Measurements from ENCODE around the gene RALB. TPM values are rescaled to one million over a fixed set of nuclear protein-coding genes. Genes with fewer than 3 reads are reported as not detected.

Gene RALB
- total RNA-seq, 1 donor from 2014 or later: 25.9 TPM

DNA sequence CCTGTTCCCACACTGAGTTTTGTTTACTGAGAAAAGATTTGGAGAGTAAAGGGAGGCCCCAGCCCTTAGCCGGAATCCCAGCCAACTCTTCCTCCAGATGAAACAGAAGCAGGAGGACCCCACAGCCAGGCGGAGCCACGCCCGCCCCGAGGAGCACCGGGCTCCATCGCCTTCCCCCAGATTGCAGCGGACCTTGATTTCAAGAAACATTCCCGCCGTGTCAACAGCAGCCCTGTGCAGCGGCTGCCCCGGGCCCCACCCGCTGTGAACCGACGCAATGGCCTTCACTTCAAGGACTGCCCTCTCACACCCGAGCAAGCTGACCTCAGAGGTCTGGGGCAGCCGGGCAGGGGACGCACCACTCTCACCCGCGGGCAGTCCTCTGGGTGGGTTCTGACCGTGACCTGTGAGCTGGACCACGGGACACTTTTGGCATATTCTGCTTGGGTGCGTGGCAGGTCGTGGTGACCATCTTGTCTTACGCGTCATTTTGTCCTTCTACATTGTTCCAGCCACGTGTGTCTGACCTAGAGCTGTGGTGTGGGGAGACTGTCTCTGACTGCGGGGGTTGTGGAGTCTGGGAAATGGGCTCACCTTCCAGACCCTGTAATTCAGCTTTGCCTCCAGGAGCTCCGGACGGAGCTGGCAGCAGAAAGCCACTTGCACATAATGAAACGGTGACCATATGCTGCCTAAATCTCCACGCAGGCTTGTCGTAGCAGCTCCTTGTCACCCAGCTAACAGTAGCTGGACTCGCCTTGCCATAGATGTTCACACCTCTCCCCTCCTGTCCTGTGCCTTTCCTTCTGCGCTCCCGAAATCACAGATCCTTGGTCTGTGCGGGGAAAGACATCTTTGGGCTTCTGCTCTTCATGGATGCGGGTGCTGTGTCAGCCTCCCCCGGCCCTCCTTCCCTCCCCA lies 61.3 kb downstream of the RALB start:
- Mint-ChIP-seq H3K27ac (no peak overlapping the region), H3K9me3 (no peaks in the 10 kb centered on the region), H3K4me3 (no peak overlapping the region), H3K4me1 (peaks cover 13% of the 10 kb centered on the region), H3K36me3 (no peaks in the 10 kb centered on the region), H3K27me3 (ENCODE audit: low read depth) (peaks cover 31% of the 10 kb centered on the region)
- no peak for DNase-seq (ENCODE audit: low spot score in 2 of 2, unreplicated experiment in 2 of 2)
- TF ChIP-seq, protein P1, sequence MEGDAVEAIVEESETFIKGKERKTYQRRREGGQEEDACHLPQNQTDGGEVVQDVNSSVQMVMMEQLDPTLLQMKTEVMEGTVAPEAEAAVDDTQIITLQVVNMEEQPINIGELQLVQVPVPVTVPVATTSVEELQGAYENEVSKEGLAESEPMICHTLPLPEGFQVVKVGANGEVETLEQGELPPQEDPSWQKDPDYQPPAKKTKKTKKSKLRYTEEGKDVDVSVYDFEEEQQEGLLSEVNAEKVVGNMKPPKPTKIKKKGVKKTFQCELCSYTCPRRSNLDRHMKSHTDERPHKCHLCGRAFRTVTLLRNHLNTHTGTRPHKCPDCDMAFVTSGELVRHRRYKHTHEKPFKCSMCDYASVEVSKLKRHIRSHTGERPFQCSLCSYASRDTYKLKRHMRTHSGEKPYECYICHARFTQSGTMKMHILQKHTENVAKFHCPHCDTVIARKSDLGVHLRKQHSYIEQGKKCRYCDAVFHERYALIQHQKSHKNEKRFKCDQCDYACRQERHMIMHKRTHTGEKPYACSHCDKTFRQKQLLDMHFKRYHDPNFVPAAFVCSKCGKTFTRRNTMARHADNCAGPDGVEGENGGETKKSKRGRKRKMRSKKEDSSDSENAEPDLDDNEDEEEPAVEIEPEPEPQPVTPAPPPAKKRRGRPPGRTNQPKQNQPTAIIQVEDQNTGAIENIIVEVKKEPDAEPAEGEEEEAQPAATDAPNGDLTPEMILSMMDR (IDR thresholded peaks at IDR 0.05; ENCODE audit: unreplicated experiment): no peak

DNA sequence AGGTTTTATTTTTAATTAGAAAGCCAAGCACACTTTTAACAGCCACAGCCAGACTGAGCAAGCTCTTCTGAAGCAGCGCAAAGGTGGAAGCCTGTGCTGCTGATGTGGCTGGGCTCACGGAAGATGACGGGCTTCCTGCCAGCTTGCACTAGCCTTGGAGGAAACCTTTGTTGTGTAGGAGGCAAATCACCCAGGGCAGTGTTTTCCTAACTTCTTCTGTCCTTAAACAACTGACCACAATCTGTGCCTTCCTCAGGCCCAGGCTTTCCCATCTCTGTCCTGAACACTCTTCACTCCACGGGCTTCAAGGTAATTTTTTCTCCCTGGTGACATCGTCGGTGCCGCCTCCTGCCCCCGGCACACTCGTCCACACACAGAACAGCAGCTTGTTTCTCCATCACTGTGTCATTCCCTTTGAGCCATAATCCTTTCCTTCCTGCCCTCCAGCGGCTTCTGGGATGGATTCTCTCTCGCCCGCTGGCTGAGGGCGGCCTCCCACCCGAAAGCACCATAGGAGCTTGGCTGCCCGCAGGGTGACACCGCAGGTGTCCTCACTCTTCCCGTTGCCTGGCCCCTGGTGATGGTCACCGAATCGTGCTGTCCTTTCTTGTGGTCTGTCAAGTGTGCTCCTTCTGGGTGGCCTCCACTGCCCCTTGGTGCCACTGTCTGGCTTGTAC lies 62.2 kb downstream of the RALB start:
- H3K36me3 Mint-ChIP-seq: no peaks in the 10 kb centered on the region
- TF ChIP-seq, protein P1 (IDR thresholded peaks at IDR 0.05; ENCODE audit: unreplicated experiment): no peak
- peaks cover 17% of the 10 kb centered on the region for H3K4me1 Mint-ChIP-seq
- DNase-seq (ENCODE audit: low spot score in 2 of 2, unreplicated experiment in 2 of 2): no peak
- H3K27ac Mint-ChIP-seq: no peak overlapping the region
- peaks cover 33% of the 10 kb centered on the region for H3K27me3 Mint-ChIP-seq (ENCODE audit: low read depth)
- H3K4me3 Mint-ChIP-seq: no peak overlapping the region
- H3K9me3 Mint-ChIP-seq: no peaks in the 10 kb centered on the region

DNA sequence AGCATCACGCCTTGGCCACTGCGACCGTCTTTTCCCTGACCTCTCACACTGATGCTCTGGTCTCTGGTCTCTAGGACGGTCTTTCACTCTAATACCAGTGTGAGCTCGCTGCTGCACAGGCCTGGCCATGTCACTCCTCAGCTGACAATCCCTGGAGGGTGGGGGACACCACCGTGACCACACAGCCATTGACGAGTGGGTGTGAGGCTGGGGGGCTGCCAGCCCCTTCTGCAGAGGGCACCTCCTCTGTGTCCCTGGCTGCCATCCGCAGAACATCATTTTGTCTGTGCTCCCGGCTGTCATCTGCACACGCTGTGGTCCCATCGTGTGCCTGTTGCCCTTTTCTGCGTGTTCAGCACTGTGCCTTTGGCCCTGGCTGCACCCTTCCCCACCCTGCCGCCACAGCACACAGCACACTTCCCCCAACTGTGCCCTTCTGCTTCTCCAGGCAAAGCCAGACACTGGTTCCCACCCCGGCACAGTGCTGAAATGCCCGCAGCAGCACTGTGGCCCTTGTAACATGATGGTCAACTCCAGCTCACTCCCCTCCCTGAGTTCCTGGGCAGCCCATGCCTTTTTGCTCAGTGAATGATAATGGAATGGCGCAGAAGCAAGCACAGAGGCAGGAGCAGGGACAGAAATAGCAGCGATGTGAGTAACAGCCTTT lies 62.8 kb downstream of the RALB start:
- Mint-ChIP-seq H3K27ac (no peak overlapping the region), H3K4me3 (no peak overlapping the region), H3K9me3 (no peaks in the 10 kb centered on the region), H3K36me3 (no peaks in the 10 kb centered on the region), H3K4me1 (peaks cover 18% of the 10 kb centered on the region), H3K27me3 (ENCODE audit: low read depth) (peaks cover 33% of the 10 kb centered on the region)
- TF ChIP-seq, protein P1 (IDR thresholded peaks at IDR 0.05; ENCODE audit: unreplicated experiment): no peak
- DNase-seq (ENCODE audit: low spot score in 2 of 2, unreplicated experiment in 2 of 2): no peak

DNA sequence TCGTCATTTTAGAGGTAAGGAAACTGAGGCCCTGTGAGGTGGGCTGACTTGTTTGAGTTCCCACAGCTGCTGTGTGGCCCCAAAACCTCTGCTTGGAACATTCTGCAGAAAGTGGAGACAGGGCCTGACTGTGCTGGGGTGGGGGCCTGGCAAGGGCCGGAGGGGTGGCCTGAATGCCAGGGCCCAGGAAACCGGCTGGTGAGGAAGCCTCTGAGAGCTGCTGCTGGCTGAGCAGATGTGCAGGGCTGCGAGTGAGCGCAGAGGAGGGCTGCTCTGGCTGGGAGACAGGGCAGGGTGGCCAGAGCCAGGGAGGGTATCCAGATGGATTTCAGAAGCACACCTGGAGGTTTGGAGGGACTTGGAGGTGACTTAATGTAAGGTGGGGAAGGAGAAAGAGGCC lies 63.4 kb downstream of the RALB start:
- Mint-ChIP-seq H3K9me3 (no peaks in the 10 kb centered on the region), H3K27me3 (ENCODE audit: low read depth) (peaks cover 33% of the 10 kb centered on the region), H3K4me1 (peaks cover 20% of the 10 kb centered on the region), H3K36me3 (no peaks in the 10 kb centered on the region), H3K4me3 (no peak overlapping the region), H3K27ac (no peak overlapping the region)
- DNase-seq (ENCODE audit: low spot score in 2 of 2, unreplicated experiment in 2 of 2): no peak
- TF ChIP-seq, protein P1 (IDR thresholded peaks at IDR 0.05; ENCODE audit: unreplicated experiment): no peak

DNA sequence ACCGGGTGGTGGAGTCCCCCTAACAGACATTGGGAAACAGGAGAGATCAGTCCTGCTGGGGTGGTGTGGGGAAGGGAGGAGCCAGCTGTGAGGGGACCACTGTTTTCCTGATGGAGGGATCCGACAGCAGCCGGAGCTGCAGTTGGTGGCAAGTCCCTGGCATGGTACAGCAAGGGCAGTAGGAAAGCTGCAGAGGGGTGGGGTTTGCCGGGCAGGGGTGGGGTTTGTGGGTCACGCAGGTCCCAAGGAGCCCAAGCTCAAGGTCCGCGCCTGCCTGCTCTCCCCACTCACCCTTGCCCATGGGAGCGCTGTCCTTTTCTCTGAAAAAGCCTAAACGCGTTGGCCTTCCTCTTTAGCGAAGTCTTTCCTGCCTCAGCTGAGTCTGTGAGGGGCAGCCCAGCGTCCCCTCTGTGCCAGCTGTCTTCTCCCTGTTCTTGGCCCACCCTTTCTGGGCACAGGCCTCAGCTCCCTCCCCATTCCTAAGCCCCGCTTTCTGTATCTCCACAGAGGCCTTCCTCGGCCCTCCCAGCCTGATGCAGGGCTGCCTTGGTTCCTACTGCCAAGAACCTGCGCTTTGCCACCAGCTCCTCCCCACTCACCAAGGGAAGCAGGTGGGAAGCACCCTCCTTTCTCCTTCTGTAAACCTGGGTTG lies 64.0 kb downstream of the RALB start:
- no peak for DNase-seq (ENCODE audit: low spot score in 2 of 2, unreplicated experiment in 2 of 2)
- Mint-ChIP-seq H3K27ac (no peak overlapping the region), H3K4me1 (peaks cover 20% of the 10 kb centered on the region), H3K9me3 (no peaks in the 10 kb centered on the region), H3K27me3 (ENCODE audit: low read depth) (peaks cover 34% of the 10 kb centered on the region), H3K36me3 (no peaks in the 10 kb centered on the region), H3K4me3 (no peak overlapping the region)
- TF ChIP-seq, protein P1 (IDR thresholded peaks at IDR 0.05; ENCODE audit: unreplicated experiment): no peak
